ENCODE data around the gene KCTD10.

The KCTD10 gene

DNA sequence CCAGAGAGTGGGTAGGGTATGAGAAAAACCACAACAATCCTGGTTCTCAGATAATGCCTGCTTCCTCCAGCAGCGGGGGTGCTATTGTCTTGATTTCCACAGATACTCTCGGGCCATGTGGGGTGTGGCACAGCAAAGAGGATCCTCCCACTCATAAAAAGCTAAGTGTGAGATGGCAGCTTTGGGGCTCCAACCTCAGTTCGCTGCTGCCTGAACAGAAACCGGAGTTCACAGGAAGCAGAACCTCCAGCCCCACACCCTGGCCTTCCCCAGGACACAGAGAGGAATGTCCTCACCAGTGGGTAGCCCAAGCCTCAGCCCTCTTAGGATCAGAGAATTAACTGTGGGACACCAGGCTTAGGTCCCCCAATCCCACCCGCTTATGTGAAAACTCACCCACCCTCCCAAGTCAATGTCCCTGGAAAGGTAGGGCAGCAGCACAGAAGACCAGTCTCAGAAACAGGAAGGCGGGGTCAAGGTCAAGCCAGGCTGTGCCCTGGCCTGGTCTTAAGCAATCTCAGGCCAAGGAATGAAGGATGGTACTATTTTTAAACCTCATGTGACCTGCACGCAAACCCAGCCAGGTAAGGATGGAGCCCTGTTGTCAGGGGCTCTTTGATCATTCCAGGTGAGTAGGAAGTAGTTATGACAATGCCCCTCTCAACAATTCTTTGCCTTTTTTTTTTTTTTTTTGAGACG is 9.0 kb downstream of the KCTD10 start:
- no peak for DNase-seq (ENCODE audit: low spot score)
- TF ChIP-seq, protein P1, sequence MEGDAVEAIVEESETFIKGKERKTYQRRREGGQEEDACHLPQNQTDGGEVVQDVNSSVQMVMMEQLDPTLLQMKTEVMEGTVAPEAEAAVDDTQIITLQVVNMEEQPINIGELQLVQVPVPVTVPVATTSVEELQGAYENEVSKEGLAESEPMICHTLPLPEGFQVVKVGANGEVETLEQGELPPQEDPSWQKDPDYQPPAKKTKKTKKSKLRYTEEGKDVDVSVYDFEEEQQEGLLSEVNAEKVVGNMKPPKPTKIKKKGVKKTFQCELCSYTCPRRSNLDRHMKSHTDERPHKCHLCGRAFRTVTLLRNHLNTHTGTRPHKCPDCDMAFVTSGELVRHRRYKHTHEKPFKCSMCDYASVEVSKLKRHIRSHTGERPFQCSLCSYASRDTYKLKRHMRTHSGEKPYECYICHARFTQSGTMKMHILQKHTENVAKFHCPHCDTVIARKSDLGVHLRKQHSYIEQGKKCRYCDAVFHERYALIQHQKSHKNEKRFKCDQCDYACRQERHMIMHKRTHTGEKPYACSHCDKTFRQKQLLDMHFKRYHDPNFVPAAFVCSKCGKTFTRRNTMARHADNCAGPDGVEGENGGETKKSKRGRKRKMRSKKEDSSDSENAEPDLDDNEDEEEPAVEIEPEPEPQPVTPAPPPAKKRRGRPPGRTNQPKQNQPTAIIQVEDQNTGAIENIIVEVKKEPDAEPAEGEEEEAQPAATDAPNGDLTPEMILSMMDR (IDR thresholded peaks at IDR 0.05; ENCODE audit: extremely low read depth, insufficient read depth, missing control alignments) = no peak
- in situ Hi-C loops (cut with MboI; ENCODE audit: low pct_unique_long_range_greater_than_20kb, low sequenced_read_pairs, unreplicated experiment) = no loop called here

DNA sequence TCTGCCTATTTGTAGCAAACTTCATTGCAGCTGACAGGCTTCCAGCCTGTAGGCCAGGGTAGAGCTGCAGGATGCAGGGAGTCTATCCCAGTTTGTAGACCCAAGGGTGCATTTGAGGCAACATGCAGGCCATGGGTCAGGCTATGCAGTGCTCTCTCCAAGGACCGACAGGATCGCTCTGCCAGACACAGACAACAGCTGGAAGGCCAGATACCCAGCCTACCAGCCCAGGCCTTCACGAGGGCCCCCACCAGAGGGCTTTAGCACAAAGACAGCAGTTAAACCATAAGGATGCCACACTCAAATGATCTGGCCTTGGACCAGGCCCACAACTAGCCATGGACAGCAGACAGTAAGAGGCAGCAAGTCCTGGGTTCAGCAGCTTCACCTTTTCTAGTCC is 10.3 kb downstream of the KCTD10 start:
- no peak for DNase-seq (ENCODE audit: low spot score)
- in situ Hi-C loops (cut with MboI; ENCODE audit: low pct_unique_long_range_greater_than_20kb, low sequenced_read_pairs, unreplicated experiment) = no loop called here
- TF ChIP-seq, protein P1 (IDR thresholded peaks at IDR 0.05; ENCODE audit: extremely low read depth, insufficient read depth, missing control alignments) = no peak

DNA sequence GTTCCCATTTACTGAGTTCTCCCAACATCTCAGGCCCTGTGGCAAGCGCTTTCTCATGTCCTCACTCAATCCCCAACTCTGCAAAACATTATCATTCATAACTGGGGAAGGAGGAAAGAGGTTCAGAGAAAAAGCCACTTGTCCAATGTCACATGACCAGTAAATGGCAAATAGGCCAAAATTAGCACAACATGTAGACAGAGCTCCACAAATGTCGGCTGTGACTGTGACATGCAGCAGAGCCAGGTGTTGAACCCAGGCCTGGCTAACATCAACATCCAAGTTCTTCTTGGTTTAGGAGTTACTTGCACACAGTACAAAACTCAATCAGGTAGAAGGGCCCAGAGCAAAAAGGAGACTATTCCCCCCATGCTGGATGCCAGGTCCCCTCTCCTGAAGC is 10.8 kb downstream of the KCTD10 start:
- in situ Hi-C loops (cut with MboI; ENCODE audit: low pct_unique_long_range_greater_than_20kb, low sequenced_read_pairs, unreplicated experiment) = no loop called here
- TF ChIP-seq, protein P1 (IDR thresholded peaks at IDR 0.05; ENCODE audit: extremely low read depth, insufficient read depth, missing control alignments) = no peak

DNA sequence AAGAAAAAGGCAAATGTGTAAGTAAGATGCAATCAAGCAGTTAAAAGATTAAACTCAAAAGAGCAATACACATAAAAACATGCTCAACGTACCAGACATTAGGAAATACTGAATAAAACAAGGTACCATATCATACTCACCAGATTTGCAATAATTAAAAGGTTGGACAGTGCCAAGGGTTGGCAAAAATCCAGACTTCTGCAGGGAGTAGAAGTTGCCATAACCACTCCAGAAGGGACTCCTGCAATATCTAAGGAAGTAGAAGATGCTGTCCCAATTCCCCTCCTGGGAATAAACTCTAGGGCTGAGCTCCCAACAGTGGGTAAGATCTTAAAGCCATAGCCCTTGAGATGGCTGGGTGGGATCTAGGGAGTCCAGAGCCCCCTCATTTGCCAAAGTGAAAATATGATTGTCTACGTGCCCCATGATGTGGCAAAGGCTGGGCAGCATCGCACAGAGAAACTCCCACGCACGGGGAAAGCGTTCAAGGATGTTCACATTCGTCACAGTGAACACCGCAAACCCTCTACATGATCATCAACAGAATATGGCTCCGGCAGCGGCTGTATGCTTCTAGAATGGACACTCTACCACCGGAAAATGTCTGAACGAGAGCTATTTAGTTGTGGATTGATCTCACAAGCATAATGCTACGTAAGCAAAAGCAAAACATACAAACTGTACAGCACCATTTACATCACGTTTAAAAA is 12.3 kb downstream of the KCTD10 start:
- TF ChIP-seq, protein P1 (IDR thresholded peaks at IDR 0.05; ENCODE audit: extremely low read depth, insufficient read depth, missing control alignments) = no peak
- no peak for DNase-seq (ENCODE audit: low spot score)
- in situ Hi-C loops (cut with MboI; ENCODE audit: low pct_unique_long_range_greater_than_20kb, low sequenced_read_pairs, unreplicated experiment) = no loop called here

More for the DNA sequence above, 10.8 kb downstream of the KCTD10 start:
- DNase-seq (ENCODE audit: low spot score) = no peak

DNA sequence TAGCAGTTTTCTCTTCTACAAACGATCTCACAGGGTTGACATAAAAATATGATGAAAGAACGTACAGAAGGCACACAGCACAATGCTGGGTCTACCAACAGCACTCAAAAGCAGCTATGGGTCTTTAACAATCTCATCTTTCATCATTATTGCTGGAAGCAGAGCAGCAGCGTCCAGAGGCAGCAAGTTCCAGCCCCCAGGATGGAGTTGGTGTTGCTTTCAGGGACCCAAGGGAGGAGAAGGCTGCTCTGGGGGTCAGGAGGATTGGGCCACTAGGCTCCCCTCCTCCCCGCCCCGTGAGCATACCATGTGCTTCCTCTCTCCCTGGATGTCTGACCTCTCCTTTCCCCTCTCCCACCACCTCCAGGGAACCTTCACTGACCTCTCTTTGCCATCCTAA is 13.3 kb downstream of the KCTD10 start:
- DNase-seq (ENCODE audit: low spot score) = no peak
- TF ChIP-seq, protein P1 (IDR thresholded peaks at IDR 0.05; ENCODE audit: extremely low read depth, insufficient read depth, missing control alignments) = no peak
- in situ Hi-C loops (cut with MboI; ENCODE audit: low pct_unique_long_range_greater_than_20kb, low sequenced_read_pairs, unreplicated experiment) = no loop called here

DNA sequence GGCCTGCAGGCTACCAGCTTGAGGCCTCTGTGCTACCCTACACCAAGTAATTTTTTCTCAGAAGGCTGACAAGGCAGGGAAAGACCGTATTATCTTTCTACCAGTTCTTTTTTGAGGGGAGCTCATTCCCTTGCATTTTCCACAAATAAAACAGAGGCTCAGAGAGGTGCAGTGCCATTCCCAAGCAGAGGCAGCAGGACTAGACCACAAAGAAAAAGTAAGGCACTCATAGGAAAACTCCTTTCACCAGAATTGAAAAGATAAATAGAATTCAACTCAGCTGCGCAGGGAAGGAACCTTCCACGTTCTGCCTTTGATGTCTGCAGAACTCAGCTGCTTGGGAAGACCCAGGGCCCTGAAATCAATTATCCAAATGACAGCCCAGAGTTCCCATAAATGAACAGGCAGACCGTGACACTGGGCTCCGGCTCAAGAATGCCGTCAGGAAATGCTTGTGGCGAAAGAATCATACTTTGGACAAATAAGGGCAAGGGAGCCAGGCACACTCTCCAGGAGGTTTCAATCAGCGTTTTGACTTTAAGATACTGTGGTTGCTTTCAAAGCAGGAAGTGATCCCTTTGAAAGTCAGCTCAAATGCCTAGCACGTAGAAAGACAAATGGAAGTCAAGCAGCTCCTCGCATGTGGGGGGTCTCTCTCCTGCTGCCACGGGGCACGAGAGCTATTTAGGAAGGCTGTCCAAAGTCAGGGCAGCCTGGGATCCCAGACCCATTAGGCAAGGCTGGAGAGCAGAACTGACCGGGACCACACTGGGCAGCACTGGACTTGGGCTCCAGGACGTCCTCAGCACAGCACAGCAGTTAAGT is 14.0 kb downstream of the KCTD10 start:
- in situ Hi-C loops (cut with MboI; ENCODE audit: low pct_unique_long_range_greater_than_20kb, low sequenced_read_pairs, unreplicated experiment) = no loop called here
- no peak for DNase-seq (ENCODE audit: low spot score)
- TF ChIP-seq, protein P1 (IDR thresholded peaks at IDR 0.05; ENCODE audit: extremely low read depth, insufficient read depth, missing control alignments) = no peak
